LNCaP clone FGC (cell line): Measurements from ENCODE around the gene ASTN2.

Source experiments
- DNase-seq: peaks from one replicate; pipeline ENCODE4 v3.0.0-alpha.2; 2011; ENCODE audit warnings: low read depth
- H3K4me3 ChIP-seq: 2 replicates; pipeline ENCODE4 v1.5.1; 2011; ENCODE audit warnings: mild to moderate bottlenecking, low read depth, low read length, control low read depth
- TF ChIP-seq, protein P1 (sequence below): IDR thresholded peaks from 2 replicates; pipeline ENCODE4 v1.5.1; 2012; ENCODE audit warnings: mild to moderate bottlenecking; ENCODE audit not compliant: control insufficient read depth, insufficient read depth; ENCODE audit errors: extremely low read depth

The ASTN2 gene

DNA sequence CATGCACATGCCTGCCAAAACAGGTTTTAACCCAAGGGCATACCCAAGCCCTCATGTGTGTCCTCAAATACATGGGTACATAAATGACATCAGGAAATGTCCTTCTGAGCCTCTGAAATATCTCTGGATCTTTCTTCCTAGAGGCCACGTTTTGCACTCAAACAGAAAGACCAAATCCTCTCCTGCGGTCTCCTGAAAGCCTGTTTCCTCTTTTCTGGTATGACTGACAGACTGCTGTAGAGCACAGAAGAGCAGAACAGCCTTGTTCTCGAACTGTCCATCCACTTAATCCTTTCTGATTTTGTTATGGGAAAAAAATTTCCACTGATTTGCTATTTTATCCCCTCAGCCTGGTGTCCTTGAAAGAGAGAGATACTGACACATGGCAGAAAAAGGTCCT lies 107.2 kb downstream of the ASTN2 start:
- no peak overlapping the region for H3K4me3 ChIP-seq

DNA sequence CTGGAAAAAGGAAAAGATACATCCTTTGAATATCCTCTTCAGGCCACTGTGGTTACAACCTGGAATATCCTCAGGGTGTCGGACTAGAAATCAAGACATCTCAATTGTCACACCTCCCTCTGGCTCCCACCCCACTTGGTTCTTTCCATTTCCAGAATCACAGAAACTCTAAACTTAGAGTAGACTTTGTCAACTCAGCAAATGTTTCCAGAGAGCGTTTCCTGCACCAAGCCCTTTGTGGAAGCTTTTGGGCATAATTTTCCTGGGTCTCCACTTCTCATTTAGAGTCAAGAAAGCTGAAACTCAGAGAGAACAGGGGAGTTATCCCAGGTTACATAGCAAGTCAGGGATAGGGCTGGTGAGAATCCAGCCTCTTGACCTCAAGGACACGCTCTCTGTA lies 108.8 kb downstream of the ASTN2 start:
- H3K4me3 ChIP-seq = no peak overlapping the region
- TF ChIP-seq, protein P1, sequence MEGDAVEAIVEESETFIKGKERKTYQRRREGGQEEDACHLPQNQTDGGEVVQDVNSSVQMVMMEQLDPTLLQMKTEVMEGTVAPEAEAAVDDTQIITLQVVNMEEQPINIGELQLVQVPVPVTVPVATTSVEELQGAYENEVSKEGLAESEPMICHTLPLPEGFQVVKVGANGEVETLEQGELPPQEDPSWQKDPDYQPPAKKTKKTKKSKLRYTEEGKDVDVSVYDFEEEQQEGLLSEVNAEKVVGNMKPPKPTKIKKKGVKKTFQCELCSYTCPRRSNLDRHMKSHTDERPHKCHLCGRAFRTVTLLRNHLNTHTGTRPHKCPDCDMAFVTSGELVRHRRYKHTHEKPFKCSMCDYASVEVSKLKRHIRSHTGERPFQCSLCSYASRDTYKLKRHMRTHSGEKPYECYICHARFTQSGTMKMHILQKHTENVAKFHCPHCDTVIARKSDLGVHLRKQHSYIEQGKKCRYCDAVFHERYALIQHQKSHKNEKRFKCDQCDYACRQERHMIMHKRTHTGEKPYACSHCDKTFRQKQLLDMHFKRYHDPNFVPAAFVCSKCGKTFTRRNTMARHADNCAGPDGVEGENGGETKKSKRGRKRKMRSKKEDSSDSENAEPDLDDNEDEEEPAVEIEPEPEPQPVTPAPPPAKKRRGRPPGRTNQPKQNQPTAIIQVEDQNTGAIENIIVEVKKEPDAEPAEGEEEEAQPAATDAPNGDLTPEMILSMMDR = no peak

More for the DNA sequence above, 107.2 kb downstream of the ASTN2 start:
- TF ChIP-seq, protein P1 = no peak
- DNase-seq = no peak

DNA sequence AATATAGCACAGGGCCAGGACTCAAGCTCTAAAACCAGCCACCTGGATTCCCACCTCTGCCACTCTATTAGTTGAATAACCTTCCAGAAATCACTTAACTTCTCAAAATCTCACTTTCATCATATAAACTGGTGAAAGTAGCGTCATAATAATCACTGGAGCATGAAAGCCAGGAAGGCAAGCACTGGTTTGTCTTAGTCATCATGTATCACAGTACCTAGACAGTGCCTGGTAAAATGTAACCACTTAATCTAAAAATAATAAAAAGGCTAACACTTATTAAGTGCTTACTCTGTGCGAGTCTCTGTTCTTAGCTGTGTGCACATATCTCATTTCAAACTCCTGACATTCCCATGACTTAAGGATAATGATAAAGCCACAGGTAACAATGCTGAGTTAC lies 109.4 kb downstream of the ASTN2 start:
- TF ChIP-seq, protein P1 = no peak
- no peak for DNase-seq
- H3K4me3 ChIP-seq = no peak overlapping the region

More for the DNA sequence above, 108.8 kb downstream of the ASTN2 start:
- DNase-seq = no peak

DNA sequence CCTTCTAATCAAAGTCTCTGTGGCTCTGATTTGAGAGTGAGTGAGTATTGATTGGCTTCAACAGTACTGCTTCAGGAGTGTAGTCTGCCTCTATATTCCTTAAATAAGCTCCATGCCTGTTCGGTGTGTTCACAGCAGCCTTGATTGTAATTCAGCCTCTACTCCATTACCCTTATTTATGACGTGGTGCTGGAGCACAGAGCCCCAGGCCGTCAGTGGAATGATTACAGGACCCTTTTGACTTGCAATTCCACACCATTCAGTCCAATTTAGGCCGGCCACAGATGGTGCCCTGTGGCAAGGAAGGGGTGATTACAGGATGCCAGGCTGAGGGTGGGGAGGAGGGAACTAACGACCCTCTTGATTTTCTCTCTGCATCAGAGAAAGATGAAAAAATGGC lies 110.3 kb downstream of the ASTN2 start:
- no peak overlapping the region for H3K4me3 ChIP-seq
- no peak for DNase-seq
- TF ChIP-seq, protein P1 = no peak

DNA sequence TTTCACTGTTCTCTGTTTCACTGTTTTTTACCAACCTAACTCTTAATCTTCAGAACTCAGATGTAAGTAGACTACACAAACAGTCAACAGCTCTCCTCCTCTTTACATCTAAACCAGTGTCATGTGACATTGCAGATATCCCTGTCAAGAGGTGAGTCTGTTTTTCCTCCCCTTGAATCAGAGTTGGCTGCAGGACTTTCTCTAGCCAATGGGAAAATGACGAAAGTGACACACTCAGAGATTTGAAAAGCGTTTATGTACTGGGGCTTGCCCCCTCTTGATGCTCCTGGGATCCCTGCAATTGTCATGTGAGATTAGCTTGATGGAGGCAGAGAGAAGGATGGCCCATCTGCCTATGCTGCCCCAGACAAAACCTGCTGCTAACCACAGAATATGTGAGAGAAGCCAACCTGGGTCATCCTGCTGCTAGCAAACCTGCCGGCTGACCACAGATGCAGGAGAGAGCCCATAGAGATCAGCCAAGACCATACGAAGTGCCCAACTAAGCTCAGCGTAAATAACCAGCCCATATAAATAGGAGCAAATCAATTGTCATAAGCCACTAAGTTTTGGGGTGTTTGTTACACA lies 111.1 kb downstream of the ASTN2 start:
- TF ChIP-seq, protein P1 = no peak
- no peak for DNase-seq
- H3K4me3 ChIP-seq = no peak overlapping the region

DNA sequence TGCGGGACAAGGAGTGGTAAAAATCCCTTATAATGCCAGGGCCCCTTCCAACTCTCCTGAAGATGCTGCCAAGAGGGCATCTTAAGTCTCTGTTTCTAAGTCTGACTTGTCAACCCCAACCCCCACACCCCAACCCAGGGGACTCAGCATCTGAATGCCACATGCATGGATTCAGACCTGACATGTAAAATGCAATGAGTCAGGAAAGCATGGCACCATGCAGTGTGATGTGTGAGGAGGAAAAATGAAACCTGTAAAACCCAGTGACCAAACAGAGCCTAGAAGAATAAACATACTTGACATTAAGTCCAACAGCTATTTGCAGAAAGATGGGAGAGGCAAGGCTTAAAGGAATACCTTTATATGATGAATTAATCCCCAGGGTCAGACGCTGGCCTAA lies 112.4 kb downstream of the ASTN2 start:
- no peak for DNase-seq
- H3K4me3 ChIP-seq = no peak overlapping the region
- TF ChIP-seq, protein P1 = no peak
